COLO829 (cell line): ENCODE results near the gene ESRRB.

ENCODE experiments used
- DNase-seq: peaks from one replicate; pipeline ENCODE4 v3.0.0; 2012; ENCODE audit warnings: low spot score

ESRRB gene

GRCh38 chr14:76541594-76542219 is 165.8 kb downstream of the ESRRB start:
- DNase-seq: no peak

GRCh38 chr14:76546426-76547221 is 170.7 kb downstream of the ESRRB start:
- DNase-seq: peak; percentile 53

GRCh38 chr14:76547831-76548230 is 171.9 kb downstream of the ESRRB start:
- no peak for DNase-seq

- peak; percentile 12 for DNase-seq
These were observed 174.6 kb downstream of the ESRRB start for GRCh38 chr14:76550534-76550933.

- no peak for DNase-seq
These were observed 175.2 kb downstream of the ESRRB start for GRCh38 chr14:76551116-76551515.
